B cell (primary cell): ENCODE measurements around the gene SNCAIP. TPM values are rescaled to one million over a fixed set of nuclear protein-coding genes. Genes with fewer than 3 reads are reported as not detected.

Source experiments
- ATAC-seq: fragments of 200-7000 bp; cut with Tn5 transposase; one replicate; pipeline ENCODE4 v1.10.0; 2021; ENCODE audit warnings: low read depth, mild to moderate bottlenecking, moderate number of reproducible peaks, moderate library complexity
- CTCF ChIA-PET: fragments of 350-600 bp; sonication (Branson Sonifier 250); formaldehyde crosslinking; loops from one replicate; lab custom pipeline; 2021; ENCODE audit warnings: antibody characterized with exemption, inconsistent platforms; lab: Charles Lee
- POLR2A ChIA-PET: fragments of 350-600 bp; sonication (Branson Sonifier 250); formaldehyde crosslinking; loops from one replicate; lab custom pipeline; 2021; ENCODE audit warnings: antibody characterized with exemption; lab: Charles Lee
- DNase-seq: peaks from one replicate; pipeline ENCODE4 v3.0.0; 2013
- H2AFZ ChIP-seq: 2 replicates; pipeline ENCODE4 v1.6.1; 2012; ENCODE audit warnings: mild to moderate bottlenecking, low read depth, low read length; ENCODE audit not compliant: insufficient read depth, poor library complexity, severe bottlenecking
- H3K27ac ChIP-seq, 2 donors: 1 replicate in 1 of 2; 2 replicates in 1 of 2; pipeline ENCODE4 v1.5.1; 2012 to 2013; ENCODE audit warnings: low read length in 2 of 2, mild to moderate bottlenecking in 2 of 2, moderate library complexity in 1 of 2
- H3K27me3 ChIP-seq, 4 experiments: fragments of 200-600 bp in 1 of 4; sonication (generic) in 1 of 4; replicated peaks in 1 of 4; 1 replicate in 2 of 4; 2 replicates in 2 of 4; pipeline versions ENCODE4 v1.6.1 to v1.7.0; 2013 to 2016; ENCODE audit warnings: low read length in 3 of 4, mild to moderate bottlenecking in 2 of 4, mixed read lengths in 1 of 4, moderate library complexity in 1 of 4; ENCODE audit not compliant: insufficient read depth in 4 of 4, control insufficient read depth in 3 of 4; ENCODE audit errors: control extremely low read depth in 1 of 4
- H3K36me3 ChIP-seq, 2 experiments: replicated peaks in 1 of 2; 1 replicate in 1 of 2; 2 replicates in 1 of 2; pipeline versions ENCODE4 v1.6.1 to v1.7.1; 2013; ENCODE audit warnings: low read length in 1 of 2; ENCODE audit not compliant: insufficient read depth in 2 of 2, control insufficient read depth in 1 of 2; ENCODE audit errors: control extremely low read depth in 1 of 2, extremely low read depth in 1 of 2
- H3K4me1 ChIP-seq, 2 donors: fragments of 200-600 bp in 1 of 2; sonication (generic) in 1 of 2; 1 replicate in 1 of 2; 2 replicates in 1 of 2; pipeline versions ENCODE4 v1.5.1 to v1.6.1; 2013 to 2017; ENCODE audit warnings: low read length in 2 of 2; ENCODE audit not compliant: control insufficient read depth in 2 of 2, insufficient read depth in 2 of 2
- H3K4me2 ChIP-seq: replicated peaks from 2 replicates; pipeline ENCODE3; 2012; ENCODE audit warnings: mild to moderate bottlenecking, low read depth, low read length; ENCODE audit not compliant: poor library complexity, severe bottlenecking
- H3K4me3 ChIP-seq, 5 experiments: fragments of 200-600 bp in 1 of 5; sonication (generic) in 1 of 5; 1 replicate in 3 of 5; 2 replicates in 2 of 5; pipeline versions ENCODE4 v1.5.1 to v1.7.0; 2011 to 2016; ENCODE audit warnings: low read length in 4 of 5, mild to moderate bottlenecking in 4 of 5, low read depth in 2 of 5, control low read depth in 1 of 5, moderate library complexity in 1 of 5; ENCODE audit not compliant: insufficient read depth in 1 of 5; ENCODE audit errors: control extremely low read depth in 1 of 5, extremely low read depth in 1 of 5
- H3K79me2 ChIP-seq: fragments of 200-600 bp; sonication (generic); one replicate; pipeline ENCODE4 v1.6.0; 2016; ENCODE audit warnings: low read length; ENCODE audit not compliant: control insufficient read depth, insufficient read depth
- H3K9ac ChIP-seq: fragments of 200-600 bp; sonication (generic); 2 replicates; pipeline ENCODE4 v1.6.1; 2017; ENCODE audit warnings: mild to moderate bottlenecking, low read length, moderate library complexity
- H3K9me3 ChIP-seq, 3 donors: one replicate each; pipeline versions ENCODE4 v1.6.1 to v1.7.1; 2013; ENCODE audit warnings: low read length in 2 of 3; ENCODE audit not compliant: control insufficient read depth in 2 of 3, insufficient read depth in 1 of 3; ENCODE audit errors: control extremely low read depth in 1 of 3
- H4K20me1 ChIP-seq: 2 replicates; pipeline ENCODE4 v1.6.0; 2012; ENCODE audit warnings: mild to moderate bottlenecking, low read length; ENCODE audit not compliant: insufficient read depth, control insufficient read depth, poor library complexity, severe bottlenecking
- H3K27ac Mint-ChIP-seq: one replicate; pipeline ENCODE4 v1.8.0; 2021; ENCODE audit warnings: mixed read lengths
- H3K27me3 Mint-ChIP-seq: one replicate; pipeline ENCODE4 v1.8.0; 2021; ENCODE audit warnings: mixed read lengths
- H3K4me1 Mint-ChIP-seq: one replicate; pipeline ENCODE4 v1.8.0; 2021; ENCODE audit warnings: mixed read lengths
- H3K4me3 Mint-ChIP-seq: one replicate; pipeline ENCODE4 v1.8.0; 2021; ENCODE audit warnings: mixed read lengths
- H3K9me3 Mint-ChIP-seq: one replicate; pipeline ENCODE4 v1.8.0; 2022; ENCODE audit warnings: mixed read lengths; ENCODE audit not compliant: insufficient read depth
- EZH2 ChIP-seq: IDR thresholded peaks from 2 replicates; pipeline ENCODE4 v1.6.1; 2012; ENCODE audit warnings: borderline replicate concordance, low read depth, mild to moderate bottlenecking, moderate library complexity, low read length; ENCODE audit not compliant: insufficient read depth, poor library complexity, severe bottlenecking
- WGBS: methylation state at CpG from one replicate; pipeline ENCODE4 v1.1.5; 2013; ENCODE audit warnings: missing lambda C conversion rate; ENCODE audit not compliant: insufficient coverage; 5-methylcytosine and 5-hydroxymethylcytosine counted together
- intact Hi-C: fragments of 100-400 bp; cut with micrococcal nuclease; formaldehyde crosslinking; loops from one replicate; pipeline ENCODE4 v1.10.0; 2022
- polyA plus RNA-seq: library from polyadenylated mRNA; depleted of rRNA; stranded (reverse); fragments of >200 nt; gene quantifications from 2 replicates; pipeline ENCODE4 v1.2.3, GENCODE V29; 2012
- total RNA-seq, 2 donors: library from RNA; stranded (reverse); fragments of 120-200 nt in 1 of 2; gene quantifications; 1 replicate in 1 of 2; 2 replicates in 1 of 2; pipeline versions ENCODE4 v1.2.3 to v1.2.4, GENCODE V29; 2013 to 2022
- TF ChIP-seq, protein P1 (sequence below): fragments of 200-600 bp; IDR thresholded peaks from one replicate; pipeline ENCODE4 v1.8.0; 2022; ENCODE audit warnings: antibody characterized with exemption, mild to moderate bottlenecking

Gene SNCAIP
- total and polyA plus RNA-seq, 2 donors (not counting 1 experiment from before 2014, with no cell fraction given): not detected

GRCh38 chr5:122316656-122317055, 4.6 kb downstream of the SNCAIP start:
- no peak overlapping the region for H3K27ac ChIP-seq
- H3K4me2 ChIP-seq: no peak overlapping the region
- H3K27ac Mint-ChIP-seq: no peak overlapping the region
- DNase-seq: no peak
- CTCF ChIA-PET: no interaction called here
- ATAC-seq: no peak
- 44% methylated on average over 1 of the region's 8 CpGs for WGBS
- no peak overlapping the region for H2AFZ ChIP-seq
- intact Hi-C loops: no loop called here
- POLR2A ChIA-PET: no interaction called here
- no peak overlapping the region for H3K9ac ChIP-seq
- H3K9me3 Mint-ChIP-seq: no peaks in the 10 kb centered on the region
- H3K79me2 ChIP-seq: no peaks in the 10 kb centered on the region
- no peaks in the 10 kb centered on the region for H4K20me1 ChIP-seq
- peaks cover 8 to 9% of the 10 kb centered on the region in 2 donors for H3K4me1 ChIP-seq
- H3K4me3 Mint-ChIP-seq: no peak overlapping the region
- H3K27me3 Mint-ChIP-seq: peaks cover 38% of the 10 kb centered on the region
- no peak for TF ChIP-seq EZH2
- TF ChIP-seq, protein P1, sequence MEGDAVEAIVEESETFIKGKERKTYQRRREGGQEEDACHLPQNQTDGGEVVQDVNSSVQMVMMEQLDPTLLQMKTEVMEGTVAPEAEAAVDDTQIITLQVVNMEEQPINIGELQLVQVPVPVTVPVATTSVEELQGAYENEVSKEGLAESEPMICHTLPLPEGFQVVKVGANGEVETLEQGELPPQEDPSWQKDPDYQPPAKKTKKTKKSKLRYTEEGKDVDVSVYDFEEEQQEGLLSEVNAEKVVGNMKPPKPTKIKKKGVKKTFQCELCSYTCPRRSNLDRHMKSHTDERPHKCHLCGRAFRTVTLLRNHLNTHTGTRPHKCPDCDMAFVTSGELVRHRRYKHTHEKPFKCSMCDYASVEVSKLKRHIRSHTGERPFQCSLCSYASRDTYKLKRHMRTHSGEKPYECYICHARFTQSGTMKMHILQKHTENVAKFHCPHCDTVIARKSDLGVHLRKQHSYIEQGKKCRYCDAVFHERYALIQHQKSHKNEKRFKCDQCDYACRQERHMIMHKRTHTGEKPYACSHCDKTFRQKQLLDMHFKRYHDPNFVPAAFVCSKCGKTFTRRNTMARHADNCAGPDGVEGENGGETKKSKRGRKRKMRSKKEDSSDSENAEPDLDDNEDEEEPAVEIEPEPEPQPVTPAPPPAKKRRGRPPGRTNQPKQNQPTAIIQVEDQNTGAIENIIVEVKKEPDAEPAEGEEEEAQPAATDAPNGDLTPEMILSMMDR: no peak
- no peaks in the 10 kb centered on the region for H3K36me3 ChIP-seq
- H3K27me3 ChIP-seq: peaks cover 0 to 21% (median 9%) of the 10 kb centered on the region in 4 experiments
- H3K4me1 Mint-ChIP-seq: peaks cover 11% of the 10 kb centered on the region
- no peaks in the 10 kb centered on the region for H3K9me3 ChIP-seq
- no peak overlapping the region for H3K4me3 ChIP-seq

GRCh38 chr5:122319897-122320296, 7.9 kb downstream of the SNCAIP start:
- H3K4me3 Mint-ChIP-seq: no peak overlapping the region

More at GRCh38 chr5:122319897-122320296, 7.9 kb downstream of the SNCAIP start:
- TF ChIP-seq, protein P1: no peak
- no peak for TF ChIP-seq EZH2
- Histone ChIP-seq H3K79me2 (no peaks in the 10 kb centered on the region), H4K20me1 (no peaks in the 10 kb centered on the region), H3K27me3 (peaks cover 0 to 8% (median 0%) of the 10 kb centered on the region in 4 experiments), H2AFZ (no peak overlapping the region), H3K9me3 (no peaks in the 10 kb centered on the region), H3K27ac (no peak overlapping the region), H3K9ac (no peak overlapping the region), H3K36me3 (no peaks in the 10 kb centered on the region), H3K4me1 (no peaks in the 10 kb centered on the region), H3K4me2 (no peak overlapping the region), H3K4me3 (no peak overlapping the region)
- no peak overlapping the region for H3K27ac Mint-ChIP-seq
- peaks cover 20% of the 10 kb centered on the region for H3K27me3 Mint-ChIP-seq
- WGBS: 100% methylated on average over 1 of the region's 2 CpGs
- ATAC-seq (no peak), DNase-seq (no peak)
- CTCF ChIA-PET: interaction anchor here (1.4 kb wide), 1 partner anchor 9 kb away, joined by 5 read pairs; no protein-coding TSS in a partner anchor
- POLR2A ChIA-PET: no interaction called here
- H3K9me3 Mint-ChIP-seq: no peaks in the 10 kb centered on the region
- no peaks in the 10 kb centered on the region for H3K4me1 Mint-ChIP-seq
- intact Hi-C loops: no loop called here
